ENCODE results near the gene MRPL48. TPM values are rescaled to one million over a fixed set of nuclear protein-coding genes. Genes with fewer than 3 reads are reported as not detected.
A peak's percentile ranks its signal among the peaks of the same experiment; 100 is the strongest.

Gene MRPL48
- total RNA-seq, 1 experiment from 2014 or later: 41.6 TPM

GRCh38 chr11:73859671-73860070 is 72.0 kb downstream of the MRPL48 start:
- no peak overlapping the region for H3K4me2 ChIP-seq (ENCODE audit: low read depth, low read length, poor library complexity, severe bottlenecking)
- H3K36me3 ChIP-seq (ENCODE audit: insufficient read depth, low read length): no peaks in the 10 kb centered on the region
- no peak overlapping the region for H3K9ac ChIP-seq (ENCODE audit: low read length)
- no peaks in the 10 kb centered on the region for H3K9me2 ChIP-seq (replicated peaks; ENCODE audit: insufficient read depth, low read length)
- H3K79me2 ChIP-seq (ENCODE audit: low read length): no peaks in the 10 kb centered on the region
- H3K27ac ChIP-seq (ENCODE audit: low read length): no peak overlapping the region
- no peak overlapping the region for H2AFZ ChIP-seq (ENCODE audit: low read length)
- H3K27me3 ChIP-seq (ENCODE audit: low read length): no peaks in the 10 kb centered on the region
- no peak for DNase-seq
- no peaks in the 10 kb centered on the region for H4K20me1 ChIP-seq (ENCODE audit: insufficient read depth, low read depth, low read length)
- no peak overlapping the region for H3K4me3 ChIP-seq (ENCODE audit: low read length)
- H3K4me1 ChIP-seq (ENCODE audit: low read length): peaks cover 9% of the 10 kb centered on the region
- H3K9me3 ChIP-seq (ENCODE audit: low read length): no peaks in the 10 kb centered on the region

DNA sequence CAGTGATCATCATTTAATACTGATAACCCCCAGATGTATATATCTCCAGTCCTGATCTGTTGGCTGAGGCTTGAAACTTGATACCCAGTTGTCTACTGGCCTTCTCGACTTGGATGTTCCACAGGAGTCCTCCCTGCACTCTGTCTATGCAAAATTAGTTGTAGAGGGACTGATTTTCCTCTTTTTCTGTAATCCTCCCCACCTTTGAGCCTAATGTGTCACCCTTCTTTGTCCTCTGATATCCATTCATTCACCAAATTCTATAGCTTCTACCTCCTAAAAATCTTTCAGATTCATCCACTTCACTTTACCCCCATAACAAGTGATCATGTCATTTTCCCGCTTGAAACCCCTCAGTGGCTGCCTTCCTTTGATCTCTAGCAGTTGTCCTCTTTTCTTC is 72.5 kb downstream of the MRPL48 start:
- H3K9me2 ChIP-seq (replicated peaks; ENCODE audit: insufficient read depth, low read length): no peaks in the 10 kb centered on the region
- H4K20me1 ChIP-seq (ENCODE audit: insufficient read depth, low read depth, low read length): no peaks in the 10 kb centered on the region

DNA sequence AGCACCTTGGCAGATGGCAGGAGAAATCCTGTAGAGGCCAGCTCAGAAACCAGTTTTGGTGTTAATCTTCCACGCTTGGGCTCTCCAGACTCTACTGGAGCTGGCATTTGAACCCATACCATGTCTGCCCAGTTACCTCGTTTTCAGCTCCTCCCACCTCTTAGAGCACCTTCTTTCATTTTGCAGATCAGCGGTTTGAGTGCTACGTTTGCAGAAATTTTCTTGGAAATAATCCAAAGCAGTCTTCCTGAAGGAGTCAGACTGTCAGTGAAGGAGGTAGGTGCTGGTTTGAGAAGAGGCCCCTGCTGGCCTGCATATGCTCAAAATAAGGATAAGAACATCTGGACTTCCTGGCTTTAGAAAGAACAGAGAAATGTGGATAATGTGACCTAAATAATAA is 75.3 kb downstream of the MRPL48 start:
- Histone ChIP-seq H3K27ac (ENCODE audit: low read length) (no peak overlapping the region), H3K9me3 (ENCODE audit: low read length) (no peaks in the 10 kb centered on the region), H3K4me2 (ENCODE audit: low read depth, low read length, poor library complexity, severe bottlenecking) (no peak overlapping the region), H3K9me2 (replicated peaks; ENCODE audit: insufficient read depth, low read length) (no peaks in the 10 kb centered on the region), H3K4me3 (ENCODE audit: low read length) (no peak overlapping the region), H3K4me1 (ENCODE audit: low read length) (no peaks in the 10 kb centered on the region), H3K9ac (ENCODE audit: low read length) (no peak overlapping the region), H3K79me2 (ENCODE audit: low read length) (no peaks in the 10 kb centered on the region), H3K36me3 (ENCODE audit: insufficient read depth, low read length) (no peaks in the 10 kb centered on the region), H4K20me1 (ENCODE audit: insufficient read depth, low read depth, low read length) (no peaks in the 10 kb centered on the region), H2AFZ (ENCODE audit: low read length) (no peak overlapping the region), H3K27me3 (ENCODE audit: low read length) (no peaks in the 10 kb centered on the region)
- no peak for DNase-seq

More for the DNA sequence above, 72.5 kb downstream of the MRPL48 start:
- Histone ChIP-seq H3K4me1 (ENCODE audit: low read length) (peaks cover 9% of the 10 kb centered on the region), H3K4me2 (ENCODE audit: low read depth, low read length, poor library complexity, severe bottlenecking) (no peak overlapping the region), H3K9ac (ENCODE audit: low read length) (no peak overlapping the region), H2AFZ (ENCODE audit: low read length) (no peak overlapping the region), H3K4me3 (ENCODE audit: low read length) (no peak overlapping the region), H3K9me3 (ENCODE audit: low read length) (no peaks in the 10 kb centered on the region), H3K36me3 (ENCODE audit: insufficient read depth, low read length) (no peaks in the 10 kb centered on the region), H3K27ac (ENCODE audit: low read length) (no peak overlapping the region), H3K79me2 (ENCODE audit: low read length) (no peaks in the 10 kb centered on the region), H3K27me3 (ENCODE audit: low read length) (no peaks in the 10 kb centered on the region)
- no peak for DNase-seq

DNA sequence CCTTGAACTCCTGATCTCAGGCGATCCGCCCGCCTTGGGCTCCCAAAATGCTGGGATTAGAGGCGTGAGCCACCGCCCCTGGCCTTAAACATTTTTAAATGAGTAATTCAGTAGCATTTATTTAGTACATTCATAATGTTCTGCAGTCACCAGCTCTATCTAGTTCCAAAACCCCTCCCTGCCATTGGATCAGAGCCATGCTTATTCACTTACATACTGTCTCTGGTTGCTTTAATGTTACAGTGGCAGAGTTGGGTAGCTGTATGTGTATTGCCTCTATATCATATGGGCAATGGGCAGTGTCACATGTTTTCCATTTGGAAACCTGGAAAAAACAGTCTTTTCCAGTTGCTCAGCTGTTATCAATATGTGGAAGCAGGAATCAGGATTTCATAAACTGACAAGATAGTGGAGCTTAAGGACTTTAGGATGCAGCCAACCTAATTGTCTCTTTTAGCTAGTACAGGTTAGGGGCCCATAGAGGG is 78.5 kb downstream of the MRPL48 start:
- Histone ChIP-seq H3K4me1 (ENCODE audit: low read length) (peaks cover 16% of the 10 kb centered on the region), H3K36me3 (ENCODE audit: insufficient read depth, low read length) (no peaks in the 10 kb centered on the region), H2AFZ (ENCODE audit: low read length) (no peak overlapping the region), H3K4me2 (ENCODE audit: low read depth, low read length, poor library complexity, severe bottlenecking) (no peak overlapping the region), H3K9me3 (ENCODE audit: low read length) (no peaks in the 10 kb centered on the region), H3K79me2 (ENCODE audit: low read length) (no peaks in the 10 kb centered on the region), H3K9me2 (replicated peaks; ENCODE audit: insufficient read depth, low read length) (no peaks in the 10 kb centered on the region), H3K27ac (ENCODE audit: low read length) (no peak overlapping the region), H4K20me1 (ENCODE audit: insufficient read depth, low read depth, low read length) (no peaks in the 10 kb centered on the region), H3K4me3 (ENCODE audit: low read length) (no peak overlapping the region), H3K27me3 (ENCODE audit: low read length) (no peaks in the 10 kb centered on the region), H3K9ac (ENCODE audit: low read length) (no peak overlapping the region)
- no peak for DNase-seq

- Histone ChIP-seq H3K4me1 (ENCODE audit: low read length) (peaks cover 16% of the 10 kb centered on the region), H3K27ac (ENCODE audit: low read length) (no peak overlapping the region), H4K20me1 (ENCODE audit: insufficient read depth, low read depth, low read length) (no peaks in the 10 kb centered on the region)
Observed at GRCh38 chr11:73866586-73866996, 78.9 kb downstream of the MRPL48 start.

DNA sequence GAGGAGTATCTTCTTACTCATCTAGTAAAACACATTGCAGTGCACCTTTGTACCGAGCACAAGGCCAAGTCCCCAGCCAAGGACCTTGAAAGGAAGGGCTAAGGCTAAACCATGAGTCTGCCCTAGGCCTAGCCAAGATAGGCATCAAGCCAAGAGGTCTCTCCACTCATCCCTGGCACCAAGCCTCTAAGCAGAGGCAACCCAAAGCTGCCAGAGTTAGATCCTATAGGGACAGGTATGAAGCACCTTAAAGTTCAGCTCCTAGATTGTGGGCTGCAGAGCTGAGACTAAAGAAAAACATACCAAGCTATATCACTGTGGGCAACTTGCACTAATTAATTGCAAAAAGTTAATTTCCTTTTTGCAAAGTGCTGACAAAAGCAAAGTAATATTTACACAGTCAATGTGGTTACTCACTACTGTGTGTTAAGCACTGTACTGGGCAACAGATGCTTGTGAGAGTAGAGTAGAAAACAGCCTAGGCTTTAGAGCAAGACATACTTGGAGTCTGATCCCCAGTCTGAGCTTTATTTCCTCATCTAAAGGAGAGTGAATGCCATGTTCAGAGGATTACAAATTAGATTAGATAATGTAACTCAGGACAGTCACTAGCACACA is 81.8 kb downstream of the MRPL48 start:
- peaks cover 20% of the 10 kb centered on the region for H3K36me3 ChIP-seq (ENCODE audit: insufficient read depth, low read length)
- H3K27ac ChIP-seq (ENCODE audit: low read length): peak overlapping the region; percentile 37
- no peak overlapping the region for H2AFZ ChIP-seq (ENCODE audit: low read length)
- H4K20me1 ChIP-seq (ENCODE audit: insufficient read depth, low read depth, low read length): no peaks in the 10 kb centered on the region
- no peak for DNase-seq
- no peaks in the 10 kb centered on the region for H3K9me2 ChIP-seq (replicated peaks; ENCODE audit: insufficient read depth, low read length)
- no peak overlapping the region for H3K4me2 ChIP-seq (ENCODE audit: low read depth, low read length, poor library complexity, severe bottlenecking)
- peaks cover 16% of the 10 kb centered on the region for H3K4me1 ChIP-seq (ENCODE audit: low read length)
- no peak overlapping the region for H3K9ac ChIP-seq (ENCODE audit: low read length)
- H3K9me3 ChIP-seq (ENCODE audit: low read length): no peaks in the 10 kb centered on the region
- H3K27me3 ChIP-seq (ENCODE audit: low read length): no peaks in the 10 kb centered on the region
- no peak overlapping the region for H3K4me3 ChIP-seq (ENCODE audit: low read length)
- peaks cover 14% of the 10 kb centered on the region for H3K79me2 ChIP-seq (ENCODE audit: low read length)

More at GRCh38 chr11:73866586-73866996, 78.9 kb downstream of the MRPL48 start:
- Histone ChIP-seq H3K4me2 (ENCODE audit: low read depth, low read length, poor library complexity, severe bottlenecking) (no peak overlapping the region), H3K4me3 (ENCODE audit: low read length) (no peak overlapping the region), H3K9me3 (ENCODE audit: low read length) (no peaks in the 10 kb centered on the region), H3K9me2 (replicated peaks; ENCODE audit: insufficient read depth, low read length) (no peaks in the 10 kb centered on the region), H2AFZ (ENCODE audit: low read length) (no peak overlapping the region), H3K9ac (ENCODE audit: low read length) (no peak overlapping the region), H3K79me2 (ENCODE audit: low read length) (no peaks in the 10 kb centered on the region), H3K27me3 (ENCODE audit: low read length) (no peaks in the 10 kb centered on the region), H3K36me3 (ENCODE audit: insufficient read depth, low read length) (no peaks in the 10 kb centered on the region)
- no peak for DNase-seq

DNA sequence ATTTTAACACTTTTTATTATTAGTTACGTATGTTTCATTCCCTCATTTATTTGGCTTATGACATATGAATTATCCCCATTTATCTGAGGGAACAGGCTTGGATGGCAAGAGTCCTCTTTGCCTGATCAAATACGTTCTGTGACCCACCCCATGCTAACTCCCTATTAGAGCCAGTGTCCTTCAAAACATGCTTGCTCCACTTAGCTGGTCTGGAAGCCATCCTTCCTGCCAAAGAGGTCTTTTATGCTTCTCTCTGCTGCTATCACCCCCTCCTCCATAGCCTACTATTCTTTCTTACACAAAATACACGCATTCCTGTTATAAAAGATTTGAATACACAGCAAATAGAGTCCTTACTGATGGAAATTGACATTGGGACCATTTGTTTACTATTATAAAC is 82.6 kb downstream of the MRPL48 start:
- DNase-seq: no peak
- H3K36me3 ChIP-seq (ENCODE audit: insufficient read depth, low read length): peaks cover 28% of the 10 kb centered on the region
- no peak overlapping the region for H3K9ac ChIP-seq (ENCODE audit: low read length)
- H3K9me3 ChIP-seq (ENCODE audit: low read length): no peaks in the 10 kb centered on the region
- peaks cover 22% of the 10 kb centered on the region for H3K4me1 ChIP-seq (ENCODE audit: low read length)
- no peak overlapping the region for H3K27ac ChIP-seq (ENCODE audit: low read length)
- H3K9me2 ChIP-seq (replicated peaks; ENCODE audit: insufficient read depth, low read length): no peaks in the 10 kb centered on the region
- H2AFZ ChIP-seq (ENCODE audit: low read length): no peak overlapping the region
- H3K27me3 ChIP-seq (ENCODE audit: low read length): no peaks in the 10 kb centered on the region
- H3K79me2 ChIP-seq (ENCODE audit: low read length): peaks cover 22% of the 10 kb centered on the region
- no peaks in the 10 kb centered on the region for H4K20me1 ChIP-seq (ENCODE audit: insufficient read depth, low read depth, low read length)
- H3K4me2 ChIP-seq (ENCODE audit: low read depth, low read length, poor library complexity, severe bottlenecking): no peak overlapping the region
- no peak overlapping the region for H3K4me3 ChIP-seq (ENCODE audit: low read length)

DNA sequence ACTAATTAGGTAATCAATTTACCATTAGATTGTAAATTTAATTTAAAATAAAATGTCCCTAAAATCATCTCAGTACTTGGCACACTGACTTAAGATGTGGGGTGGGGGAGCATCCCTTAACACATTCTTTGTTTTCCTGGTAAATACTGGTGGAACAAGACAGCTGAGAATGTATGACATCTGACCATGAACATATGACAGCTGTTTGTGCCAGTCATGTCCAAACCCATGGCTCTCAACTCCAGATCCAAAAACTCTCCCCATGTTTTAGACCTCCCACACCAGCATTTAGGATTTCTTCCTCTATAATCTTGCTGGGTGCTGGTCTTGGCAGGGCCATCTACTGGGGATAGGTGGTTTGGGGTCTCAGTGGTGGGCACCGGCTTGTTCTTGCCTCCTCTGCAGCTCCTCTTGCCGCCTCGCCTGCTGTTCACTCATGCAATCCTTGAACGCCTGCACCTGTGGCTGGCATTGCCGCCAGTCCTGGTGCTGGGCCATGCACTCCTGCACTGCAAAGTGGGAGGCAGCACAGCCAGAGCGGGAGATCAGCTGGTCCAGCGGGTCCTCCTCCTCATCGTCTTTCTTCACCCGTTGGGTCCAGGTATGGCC is 85.2 kb downstream of the MRPL48 start:
- DNase-seq: no peak
- H3K9me2 ChIP-seq (replicated peaks; ENCODE audit: insufficient read depth, low read length): no peaks in the 10 kb centered on the region
- H3K27ac ChIP-seq (ENCODE audit: low read length): no peak overlapping the region
- no peak overlapping the region for H3K4me3 ChIP-seq (ENCODE audit: low read length)
- H3K9ac ChIP-seq (ENCODE audit: low read length): no peak overlapping the region
- H3K4me1 ChIP-seq (ENCODE audit: low read length): peaks cover 34% of the 10 kb centered on the region
- peaks cover 33% of the 10 kb centered on the region for H3K36me3 ChIP-seq (ENCODE audit: insufficient read depth, low read length)
- H3K79me2 ChIP-seq (ENCODE audit: low read length): peaks cover 46% of the 10 kb centered on the region
- H3K27me3 ChIP-seq (ENCODE audit: low read length): no peaks in the 10 kb centered on the region
- H4K20me1 ChIP-seq (ENCODE audit: insufficient read depth, low read depth, low read length): no peaks in the 10 kb centered on the region
- no peak overlapping the region for H3K4me2 ChIP-seq (ENCODE audit: low read depth, low read length, poor library complexity, severe bottlenecking)
- no peak overlapping the region for H2AFZ ChIP-seq (ENCODE audit: low read length)
- no peaks in the 10 kb centered on the region for H3K9me3 ChIP-seq (ENCODE audit: low read length)
